CD1c-positive myeloid dendritic cell (primary cell): ENCODE data around the gene UBXN6.

ENCODE experiments used
- DNase-seq: peaks from one replicate; pipeline ENCODE4 v3.0.0-alpha.2; 2016; ENCODE audit errors: extremely low spot score

The UBXN6 gene

GRCh38 chr19:4442819-4443146 is 14.8 kb downstream of the UBXN6 start:
- DNase-seq, result no peak

GRCh38 chr19:4441994-4442818 is 15.4 kb downstream of the UBXN6 start:
- DNase-seq, result no peak

GRCh38 chr19:4439243-4439642 is 18.4 kb downstream of the UBXN6 start:
- DNase-seq, result no peak

GRCh38 chr19:4437103-4437502 is 20.5 kb downstream of the UBXN6 start:
- no peak for DNase-seq

GRCh38 chr19:4436231-4436630 is 21.4 kb downstream of the UBXN6 start:
- DNase-seq, result no peak

GRCh38 chr19:4434391-4434790 is 23.2 kb downstream of the UBXN6 start:
- no peak for DNase-seq

- DNase-seq, result no peak
Observed at GRCh38 chr19:4432918-4433506, 24.6 kb downstream of the UBXN6 start.

- peak; percentile 97 for DNase-seq
Observed at GRCh38 chr19:4431808-4432674, 25.6 kb downstream of the UBXN6 start.

- DNase-seq, result peak; percentile 47
Observed at GRCh38 chr19:4431296-4431695, 26.3 kb downstream of the UBXN6 start.

- DNase-seq, result peak; percentile 91
Observed at GRCh38 chr19:4430760-4431159, 26.8 kb downstream of the UBXN6 start.

GRCh38 chr19:4429771-4430171 is 27.8 kb downstream of the UBXN6 start:
- DNase-seq, result no peak

- peak; percentile 20 for DNase-seq
Observed at GRCh38 chr19:4429256-4429655, 28.3 kb downstream of the UBXN6 start.

- no peak for DNase-seq
Observed at GRCh38 chr19:4428326-4428975, 29.1 kb downstream of the UBXN6 start.

GRCh38 chr19:4425537-4425936 is 32.1 kb downstream of the UBXN6 start:
- no peak for DNase-seq

GRCh38 chr19:4423416-4424126 is 34.0 kb downstream of the UBXN6 start:
- DNase-seq, result no peak

GRCh38 chr19:4416268-4416667 is 41.3 kb downstream of the UBXN6 start:
- DNase-seq, result no peak

GRCh38 chr19:4415352-4415751 is 42.2 kb downstream of the UBXN6 start:
- no peak for DNase-seq

GRCh38 chr19:4414800-4415321 is 42.7 kb downstream of the UBXN6 start:
- DNase-seq, result no peak

- no peak for DNase-seq
Observed at GRCh38 chr19:4414144-4414799, 43.3 kb downstream of the UBXN6 start.

GRCh38 chr19:4413588-4413987 is 44.0 kb downstream of the UBXN6 start:
- no peak for DNase-seq
